ENCODE data around the gene NFIB. TPM values are rescaled to one million over a fixed set of nuclear protein-coding genes. Genes with fewer than 3 reads are reported as not detected.

The NFIB gene
- total and polyA plus RNA-seq, 2 of the 13 experiments (the other 11 are each of a cell fraction or from before 2014, with no cell fraction given), result 0.98 to 4.6 TPM

DNA sequence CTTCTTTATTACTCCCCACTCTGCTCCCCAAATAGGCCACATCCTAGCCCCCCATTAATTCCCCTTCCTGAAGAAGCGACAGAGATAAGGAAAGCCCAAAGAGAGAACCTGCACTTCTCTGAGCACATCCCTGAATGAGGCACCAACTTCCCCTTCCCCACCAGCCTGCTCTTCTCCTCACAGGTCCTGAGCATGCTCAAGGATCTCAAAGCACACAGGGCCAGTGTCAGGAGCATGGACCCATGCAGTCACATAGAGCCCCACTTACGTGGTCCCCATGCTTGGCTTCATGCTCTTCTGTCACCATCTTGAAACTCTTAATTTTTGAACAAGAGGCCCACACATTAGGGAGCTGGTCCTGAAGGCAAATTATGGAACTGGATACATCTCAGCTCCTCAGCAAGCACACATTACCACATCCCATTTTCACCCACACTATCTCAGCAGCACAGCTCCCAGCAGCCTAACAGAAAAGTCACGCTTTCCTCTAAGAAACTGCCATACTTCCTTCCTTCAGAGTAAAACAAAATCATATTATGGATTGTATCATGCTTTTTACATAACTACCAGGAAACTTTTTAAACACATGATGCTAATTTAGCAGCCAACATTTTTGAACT lies 99.8 kb downstream of the NFIB start:
- intact Hi-C loops (cut with micrococcal nuclease; ENCODE audit: unreplicated experiment), result no loop called here
- no TSS peak for BruUV-seq (replicated peaks)
- no peak for DNase-seq (ENCODE audit: low spot score)
- FAIRE-seq, result no peak
- no peaks in the 10 kb centered on the region for H3K27me3 ChIP-seq (ENCODE audit: control insufficient read depth in 1 of 2, insufficient read depth in 2 of 2, low read length in 2 of 2)
- in situ Hi-C loops (cut with HindIII; ENCODE audit: extremely low pct_ligation_motif_present, low pct_unique_long_range_greater_than_20kb), result no loop called here
- H3K4me2 ChIP-seq (ENCODE audit: low read depth, low read length), result no peak overlapping the region
- no peak overlapping the region for H3K27ac ChIP-seq (ENCODE audit: extremely low read length, insufficient read depth, low read length)
- ATAC-seq, result peak; percentile 51
- H3K79me2 ChIP-seq (ENCODE audit: insufficient read depth, low read length), result no peaks in the 10 kb centered on the region
- no peak overlapping the region for H3K9ac ChIP-seq (ENCODE audit: insufficient read depth, low read depth, low read length)
- WGBS (ENCODE audit: low lambda C conversion rate), result 52% methylated on average over 3 of the region's 3 CpGs
- no peaks in the 10 kb centered on the region for H3K9me3 ChIP-seq (ENCODE audit: low read length)
- ChIA-PET CTCF (ENCODE audit: low intra/inter-chr PET ratio, low total read pairs) (no interaction called here), POLR2A (interaction anchor here (0.6 kb wide), 1 partner anchor 100 kb away, joined by 3 read pairs; the partner anchor contains the start of gene NFIB)
- no peaks in the 10 kb centered on the region for H4K20me1 ChIP-seq (ENCODE audit: insufficient read depth, low read length)
- no peak overlapping the region for H3K4me3 ChIP-seq (replicated peaks in 1 of 3; ENCODE audit: insufficient read depth in 1 of 3, low read depth in 2 of 3, low read length in 3 of 3)
- TF ChIP-seq CREB3 (CRISPR knock-in tag; IDR thresholded peaks at IDR 0.05), result no peak
- no peak for TF ChIP-seq TSC22D2 (CRISPR knock-in tag; IDR thresholded peaks at IDR 0.05; ENCODE audit: borderline replicate concordance)
- TF ChIP-seq TBL1XR1 (IDR thresholded peaks at IDR 0.05; ENCODE audit: borderline replicate concordance, low read length, partially characterized antibody), result no peak
- no peak for TF ChIP-seq REPIN1 (CRISPR knock-in tag; IDR thresholded peaks at IDR 0.05; ENCODE audit: borderline replicate concordance, low read depth)
- no peak for TF ChIP-seq HNRNPLL (IDR thresholded peaks at IDR 0.05; ENCODE audit: low read depth, low read length, poor library complexity, severe bottlenecking)
- TF ChIP-seq BHLHE40 (IDR thresholded peaks at IDR 0.05; ENCODE audit: low read length), result no peak
- TF ChIP-seq, protein P1, sequence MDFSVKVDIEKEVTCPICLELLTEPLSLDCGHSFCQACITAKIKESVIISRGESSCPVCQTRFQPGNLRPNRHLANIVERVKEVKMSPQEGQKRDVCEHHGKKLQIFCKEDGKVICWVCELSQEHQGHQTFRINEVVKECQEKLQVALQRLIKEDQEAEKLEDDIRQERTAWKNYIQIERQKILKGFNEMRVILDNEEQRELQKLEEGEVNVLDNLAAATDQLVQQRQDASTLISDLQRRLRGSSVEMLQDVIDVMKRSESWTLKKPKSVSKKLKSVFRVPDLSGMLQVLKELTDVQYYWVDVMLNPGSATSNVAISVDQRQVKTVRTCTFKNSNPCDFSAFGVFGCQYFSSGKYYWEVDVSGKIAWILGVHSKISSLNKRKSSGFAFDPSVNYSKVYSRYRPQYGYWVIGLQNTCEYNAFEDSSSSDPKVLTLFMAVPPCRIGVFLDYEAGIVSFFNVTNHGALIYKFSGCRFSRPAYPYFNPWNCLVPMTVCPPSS (IDR thresholded peaks at IDR 0.05), result no peak
- no peak for TF ChIP-seq ZSCAN12 (CRISPR knock-in tag; IDR thresholded peaks at IDR 0.05)
- H2AFZ ChIP-seq (ENCODE audit: low read length), result no peak overlapping the region
- peaks cover 15% of the 10 kb centered on the region for H3K4me1 ChIP-seq (ENCODE audit: insufficient read depth, low read length)
- no peaks in the 10 kb centered on the region for H3K36me3 ChIP-seq (replicated peaks in 1 of 2; ENCODE audit: control insufficient read depth in 1 of 2, insufficient read depth in 2 of 2, low read length in 2 of 2)

All from HepG2 (cell line).